A673 (cell line): Measurements from ENCODE around the gene QKI.

Source experiments
- CTCF ChIP-seq: fragments of 300-800, 200-600 bp; sonication (generic); conservative IDR thresholded peaks from 2 replicates; pipeline ENCODE4 v1.5.1; 2017; ENCODE audit warnings: low read depth, mild to moderate bottlenecking, antibody characterized with exemption, low read length, moderate library complexity, mixed read lengths
- EZH2 ChIP-seq: fragments of 200-600 bp; sonication (generic); IDR thresholded peaks from 2 replicates; pipeline ENCODE4 v1.6.1; 2017; ENCODE audit warnings: borderline replicate concordance, low read depth, mild to moderate bottlenecking, mixed read lengths, antibody characterized with exemption, low read length; ENCODE audit not compliant: poor library complexity, severe bottlenecking

GRCh38 chr6:163429858-163430448 is 15.4 kb downstream of the QKI start:
- no peak for TF ChIP-seq CTCF
- TF ChIP-seq EZH2: no peak
